ENCODE data around the gene MYMK.

The MYMK gene

GRCh38 chr9:133473743-133474142 lies 51.0 kb downstream of the MYMK start:
- peak overlapping the region; percentile 63 for H2AK5ac ChIP-seq (ENCODE audit: low read depth, low read length)
- no peak for DNase-seq (ENCODE audit: low spot score)
- peak overlapping the region; percentile 85 for H3K23ac ChIP-seq (ENCODE audit: low read depth, low read length, poor library complexity)
- peak overlapping the region; percentile 6 for H3K4ac ChIP-seq (ENCODE audit: low read length)
- H4K91ac ChIP-seq (ENCODE audit: low read depth, low read length, poor library complexity): peak overlapping the region; percentile 72
- WGBS, 2 donors (ENCODE audit: extremely low coverage in 2 of 2, insufficient read length in 2 of 2, insufficient replicate concordance in 1 of 2): no CpG with 5 or more reads among the region's 20 CpGs
- H3K4me1 ChIP-seq (ENCODE audit: control insufficient read depth in 2 of 2, insufficient read depth in 1 of 2, low read depth in 1 of 2, low read length in 2 of 2): peaks cover 4 to 8% of the 10 kb centered on the region in 2 donors
- H3K9me3 ChIP-seq (replicated peaks in 1 of 2; ENCODE audit: control insufficient read depth in 2 of 2, insufficient read depth in 1 of 2, low read depth in 1 of 2, low read length in 2 of 2): no peaks in the 10 kb centered on the region
- H2AFZ ChIP-seq (ENCODE audit: low read length): no peak overlapping the region
- H3K4me2 ChIP-seq (ENCODE audit: insufficient read depth, low read length, poor library complexity, severe bottlenecking): no peak overlapping the region
- H3K27ac ChIP-seq (replicated peaks; ENCODE audit: low read length): no peak overlapping the region
- no peaks in the 10 kb centered on the region for H3K27me3 ChIP-seq (ENCODE audit: control insufficient read depth in 3 of 3, insufficient read depth in 3 of 3, low read depth in 1 of 3, low read length in 3 of 3)
- H2BK15ac ChIP-seq (ENCODE audit: low read length): no peak overlapping the region
- H3K79me1 ChIP-seq (ENCODE audit: low read depth, low read length): peaks cover 8% of the 10 kb centered on the region
- no peak overlapping the region for H3K9ac ChIP-seq (ENCODE audit: low read depth, low read length, poor library complexity)
- no peak overlapping the region for H3K4me3 ChIP-seq (ENCODE audit: low read length in 2 of 2)
- H3K18ac ChIP-seq (ENCODE audit: low read length): no peak overlapping the region
- H2BK5ac ChIP-seq (ENCODE audit: low read length): no peak overlapping the region
- H2BK120ac ChIP-seq (ENCODE audit: low read depth, low read length): no peak overlapping the region
- H3K36me3 ChIP-seq (replicated peaks in 1 of 2; ENCODE audit: control insufficient read depth in 2 of 2, insufficient read depth in 2 of 2, low read length in 2 of 2): peaks cover 14 to 54% of the 10 kb centered on the region in 2 donors
- no peak overlapping the region for H2BK12ac ChIP-seq (ENCODE audit: low read length)
- H3K14ac ChIP-seq (ENCODE audit: low read length): peak overlapping the region; percentile 38
- no peak overlapping the region for H4K8ac ChIP-seq (ENCODE audit: low read depth, low read length)

- Histone ChIP-seq H3K9ac (ENCODE audit: low read depth, low read length, poor library complexity) (no peak overlapping the region), H3K4me2 (ENCODE audit: insufficient read depth, low read length, poor library complexity, severe bottlenecking) (no peak overlapping the region), H3K4me3 (ENCODE audit: low read length in 2 of 2) (no peak overlapping the region), H3K79me1 (ENCODE audit: low read depth, low read length) (peaks cover 8% of the 10 kb centered on the region), H3K14ac (ENCODE audit: low read length) (no peak overlapping the region), H2BK120ac (ENCODE audit: low read depth, low read length) (no peak overlapping the region), H3K36me3 (replicated peaks in 1 of 2; ENCODE audit: control insufficient read depth in 2 of 2, insufficient read depth in 2 of 2, low read length in 2 of 2) (peaks cover 15 to 57% of the 10 kb centered on the region in 2 donors), H3K27me3 (ENCODE audit: control insufficient read depth in 3 of 3, insufficient read depth in 3 of 3, low read depth in 1 of 3, low read length in 3 of 3) (no peaks in the 10 kb centered on the region), H3K23ac (ENCODE audit: low read depth, low read length, poor library complexity) (no peak overlapping the region), H4K91ac (ENCODE audit: low read depth, low read length, poor library complexity) (no peak overlapping the region), H2AFZ (ENCODE audit: low read length) (no peak overlapping the region), H3K27ac (replicated peaks; ENCODE audit: low read length) (no peak overlapping the region), H3K9me3 (replicated peaks in 1 of 2; ENCODE audit: control insufficient read depth in 2 of 2, insufficient read depth in 1 of 2, low read depth in 1 of 2, low read length in 2 of 2) (no peaks in the 10 kb centered on the region), H2BK12ac (ENCODE audit: low read length) (no peak overlapping the region), H3K4ac (ENCODE audit: low read length) (no peak overlapping the region), H3K4me1 (ENCODE audit: control insufficient read depth in 2 of 2, insufficient read depth in 1 of 2, low read depth in 1 of 2, low read length in 2 of 2) (peaks cover 0 to 3% of the 10 kb centered on the region in 2 donors), H3K18ac (ENCODE audit: low read length) (no peak overlapping the region), H2BK15ac (ENCODE audit: low read length) (no peak overlapping the region), H2BK5ac (ENCODE audit: low read length) (no peak overlapping the region), H2AK5ac (ENCODE audit: low read depth, low read length) (peak overlapping the region; percentile 4), H4K8ac (ENCODE audit: low read depth, low read length) (no peak overlapping the region)
- no peak for DNase-seq (ENCODE audit: low spot score)
- WGBS, 2 donors (ENCODE audit: extremely low coverage in 2 of 2, insufficient read length in 2 of 2, insufficient replicate concordance in 1 of 2): no CpG with 5 or more reads among the region's 19 CpGs
Measured at GRCh38 chr9:133472753-133473378, 51.9 kb downstream of the MYMK start.

- H3K36me3 ChIP-seq (replicated peaks in 1 of 2; ENCODE audit: control insufficient read depth in 2 of 2, insufficient read depth in 2 of 2, low read length in 2 of 2): peaks cover 16 to 60% of the 10 kb centered on the region in 2 donors
- no peak for DNase-seq (ENCODE audit: low spot score)
- no peaks in the 10 kb centered on the region for H3K27me3 ChIP-seq (ENCODE audit: control insufficient read depth in 3 of 3, insufficient read depth in 3 of 3, low read depth in 1 of 3, low read length in 3 of 3)
- no peak overlapping the region for H3K4me3 ChIP-seq (ENCODE audit: low read length in 2 of 2)
- H3K4me2 ChIP-seq (ENCODE audit: insufficient read depth, low read length, poor library complexity, severe bottlenecking): no peak overlapping the region
- no peak overlapping the region for H3K27ac ChIP-seq (replicated peaks; ENCODE audit: low read length)
- H3K18ac ChIP-seq (ENCODE audit: low read length): no peak overlapping the region
- peaks cover 8% of the 10 kb centered on the region for H3K79me1 ChIP-seq (ENCODE audit: low read depth, low read length)
- H2AK5ac ChIP-seq (ENCODE audit: low read depth, low read length): peak overlapping the region; percentile 56
- no peaks in the 10 kb centered on the region for H3K9me3 ChIP-seq (replicated peaks in 1 of 2; ENCODE audit: control insufficient read depth in 2 of 2, insufficient read depth in 1 of 2, low read depth in 1 of 2, low read length in 2 of 2)
- peak overlapping the region; percentile 44 for H3K9ac ChIP-seq (ENCODE audit: low read depth, low read length, poor library complexity)
- peak overlapping the region; percentile 21 for H3K14ac ChIP-seq (ENCODE audit: low read length)
- no peak overlapping the region for H4K91ac ChIP-seq (ENCODE audit: low read depth, low read length, poor library complexity)
- H2BK15ac ChIP-seq (ENCODE audit: low read length): no peak overlapping the region
- no peak overlapping the region for H3K4ac ChIP-seq (ENCODE audit: low read length)
- no peak overlapping the region for H3K23ac ChIP-seq (ENCODE audit: low read depth, low read length, poor library complexity)
- peaks cover 0 to 1% of the 10 kb centered on the region in 2 donors for H3K4me1 ChIP-seq (ENCODE audit: control insufficient read depth in 2 of 2, insufficient read depth in 1 of 2, low read depth in 1 of 2, low read length in 2 of 2)
- H2AFZ ChIP-seq (ENCODE audit: low read length): no peak overlapping the region
- H2BK5ac ChIP-seq (ENCODE audit: low read length): peak overlapping the region; percentile 48
- no peak overlapping the region for H2BK12ac ChIP-seq (ENCODE audit: low read length)
- H2BK120ac ChIP-seq (ENCODE audit: low read depth, low read length): no peak overlapping the region
- no CpG with 5 or more reads among the region's 11 CpGs for WGBS, 2 donors (ENCODE audit: extremely low coverage in 2 of 2, insufficient read length in 2 of 2, insufficient replicate concordance in 1 of 2)
- peak overlapping the region; percentile 48 for H4K8ac ChIP-seq (ENCODE audit: low read depth, low read length)
Measured at GRCh38 chr9:133472277-133472645, 52.5 kb downstream of the MYMK start.

- no peak overlapping the region for H2BK12ac ChIP-seq (ENCODE audit: low read length)
- WGBS, 2 donors (ENCODE audit: extremely low coverage in 2 of 2, insufficient read length in 2 of 2, insufficient replicate concordance in 1 of 2): no CpG with 5 or more reads among the region's 27 CpGs
Measured at GRCh38 chr9:133471551-133472276, 53.0 kb downstream of the MYMK start.

More at GRCh38 chr9:133471551-133472276, 53.0 kb downstream of the MYMK start:
- H2AFZ ChIP-seq (ENCODE audit: low read length): no peak overlapping the region
- H2AK5ac ChIP-seq (ENCODE audit: low read depth, low read length): peak overlapping the region; percentile 56
- no peak overlapping the region for H3K4me2 ChIP-seq (ENCODE audit: insufficient read depth, low read length, poor library complexity, severe bottlenecking)
- no peak overlapping the region for H3K9ac ChIP-seq (ENCODE audit: low read depth, low read length, poor library complexity)
- H2BK120ac ChIP-seq (ENCODE audit: low read depth, low read length): peak overlapping the region; percentile 47
- peak overlapping the region in 1 of 2 donors; percentile 8 for H3K4me3 ChIP-seq (ENCODE audit: low read length in 2 of 2)
- DNase-seq (ENCODE audit: low spot score): no peak
- peak overlapping the region; percentile 48 for H2BK5ac ChIP-seq (ENCODE audit: low read length)
- H3K27ac ChIP-seq (replicated peaks; ENCODE audit: low read length): no peak overlapping the region
- H3K4me1 ChIP-seq (ENCODE audit: control insufficient read depth in 2 of 2, insufficient read depth in 1 of 2, low read depth in 1 of 2, low read length in 2 of 2): peaks cover 0 to 1% of the 10 kb centered on the region in 2 donors
- H3K14ac ChIP-seq (ENCODE audit: low read length): peak overlapping the region; percentile 84
- no peak overlapping the region for H2BK15ac ChIP-seq (ENCODE audit: low read length)
- peak overlapping the region; percentile 73 for H3K23ac ChIP-seq (ENCODE audit: low read depth, low read length, poor library complexity)
- peaks cover 6% of the 10 kb centered on the region for H3K79me1 ChIP-seq (ENCODE audit: low read depth, low read length)
- no peak overlapping the region for H3K4ac ChIP-seq (ENCODE audit: low read length)
- no peak overlapping the region for H4K91ac ChIP-seq (ENCODE audit: low read depth, low read length, poor library complexity)
- H3K18ac ChIP-seq (ENCODE audit: low read length): peak overlapping the region; percentile 48
- H4K8ac ChIP-seq (ENCODE audit: low read depth, low read length): peak overlapping the region; percentile 65
- peaks cover 15 to 62% of the 10 kb centered on the region in 2 donors for H3K36me3 ChIP-seq (replicated peaks in 1 of 2; ENCODE audit: control insufficient read depth in 2 of 2, insufficient read depth in 2 of 2, low read length in 2 of 2)
- no peaks in the 10 kb centered on the region for H3K9me3 ChIP-seq (replicated peaks in 1 of 2; ENCODE audit: control insufficient read depth in 2 of 2, insufficient read depth in 1 of 2, low read depth in 1 of 2, low read length in 2 of 2)
- H3K27me3 ChIP-seq (ENCODE audit: control insufficient read depth in 3 of 3, insufficient read depth in 3 of 3, low read depth in 1 of 3, low read length in 3 of 3): no peaks in the 10 kb centered on the region
